WI38 (cell line): ENCODE data around the gene TADA2A.
A peak's percentile ranks its signal among the peaks of the same experiment; 100 is the strongest.
"Not testable (repeated sequence)": the region's sequence is repeated elsewhere in the genome, so short reads cannot be mapped to it uniquely, and the experiment has no call there.

Source experiments
- H3K4me3 ChIP-seq: 2 replicates; pipeline ENCODE4 v1.5.1; 2011; ENCODE audit warnings: low read depth, mild to moderate bottlenecking, control low read depth, low read length
- TF ChIP-seq, protein P1 (sequence below): IDR thresholded peaks from 2 replicates; pipeline ENCODE4 v1.5.1; 2012; ENCODE audit warnings: low read depth, mild to moderate bottlenecking, control low read depth, low read length

TADA2A gene

GRCh38 chr17:37400505-37400904 is 6.2 kb upstream of the TADA2A start:
- TF ChIP-seq, protein P1, sequence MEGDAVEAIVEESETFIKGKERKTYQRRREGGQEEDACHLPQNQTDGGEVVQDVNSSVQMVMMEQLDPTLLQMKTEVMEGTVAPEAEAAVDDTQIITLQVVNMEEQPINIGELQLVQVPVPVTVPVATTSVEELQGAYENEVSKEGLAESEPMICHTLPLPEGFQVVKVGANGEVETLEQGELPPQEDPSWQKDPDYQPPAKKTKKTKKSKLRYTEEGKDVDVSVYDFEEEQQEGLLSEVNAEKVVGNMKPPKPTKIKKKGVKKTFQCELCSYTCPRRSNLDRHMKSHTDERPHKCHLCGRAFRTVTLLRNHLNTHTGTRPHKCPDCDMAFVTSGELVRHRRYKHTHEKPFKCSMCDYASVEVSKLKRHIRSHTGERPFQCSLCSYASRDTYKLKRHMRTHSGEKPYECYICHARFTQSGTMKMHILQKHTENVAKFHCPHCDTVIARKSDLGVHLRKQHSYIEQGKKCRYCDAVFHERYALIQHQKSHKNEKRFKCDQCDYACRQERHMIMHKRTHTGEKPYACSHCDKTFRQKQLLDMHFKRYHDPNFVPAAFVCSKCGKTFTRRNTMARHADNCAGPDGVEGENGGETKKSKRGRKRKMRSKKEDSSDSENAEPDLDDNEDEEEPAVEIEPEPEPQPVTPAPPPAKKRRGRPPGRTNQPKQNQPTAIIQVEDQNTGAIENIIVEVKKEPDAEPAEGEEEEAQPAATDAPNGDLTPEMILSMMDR = no peak
- H3K4me3 ChIP-seq = no peak overlapping the region

DNA sequence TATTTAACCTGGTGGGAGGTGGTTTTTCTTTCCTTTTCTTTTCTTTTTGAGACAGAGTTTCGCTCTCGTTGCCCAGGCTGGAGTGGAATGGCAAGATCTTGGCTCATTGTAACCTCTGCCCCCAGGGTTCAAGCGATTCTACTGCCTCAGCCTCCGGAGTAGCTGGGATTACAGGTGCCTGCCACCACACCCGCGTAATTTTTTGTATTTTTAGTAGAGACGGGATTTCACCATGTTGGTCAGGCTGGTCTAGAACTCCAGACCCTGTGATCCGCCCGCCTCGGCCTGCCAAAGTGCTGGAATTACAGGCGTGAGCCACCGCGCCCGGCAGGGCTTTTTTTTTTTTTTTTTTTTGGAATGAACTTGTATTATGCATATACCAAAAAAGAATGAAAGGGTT is 1.2 kb upstream of the TADA2A start:
- H3K4me3 ChIP-seq = peak overlapping the region; percentile 86

- peak overlapping the region; percentile 86 for H3K4me3 ChIP-seq
- TF ChIP-seq, protein P1 = no peak
These were observed 591 bp upstream of the TADA2A start for GRCh38 chr17:37405955-37406634.

DNA sequence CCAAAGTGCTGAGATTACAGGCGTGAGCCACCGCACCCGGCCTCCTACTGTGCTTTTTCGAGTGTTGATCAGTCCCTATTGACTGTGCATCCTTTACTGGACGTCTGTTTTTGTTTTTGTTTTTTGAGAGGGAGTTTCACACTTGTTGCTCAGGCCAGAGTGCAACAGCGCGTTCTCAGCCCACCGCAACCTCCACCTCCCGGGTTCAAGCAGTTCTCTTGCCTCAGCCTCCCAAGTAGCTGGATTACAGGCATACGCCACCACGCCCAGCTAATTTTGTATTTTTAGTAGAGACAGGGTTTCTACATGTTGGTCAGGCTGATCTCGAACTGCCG is 1.4 kb downstream of the TADA2A start:
- H3K4me3 ChIP-seq = not testable (repeated sequence)

DNA sequence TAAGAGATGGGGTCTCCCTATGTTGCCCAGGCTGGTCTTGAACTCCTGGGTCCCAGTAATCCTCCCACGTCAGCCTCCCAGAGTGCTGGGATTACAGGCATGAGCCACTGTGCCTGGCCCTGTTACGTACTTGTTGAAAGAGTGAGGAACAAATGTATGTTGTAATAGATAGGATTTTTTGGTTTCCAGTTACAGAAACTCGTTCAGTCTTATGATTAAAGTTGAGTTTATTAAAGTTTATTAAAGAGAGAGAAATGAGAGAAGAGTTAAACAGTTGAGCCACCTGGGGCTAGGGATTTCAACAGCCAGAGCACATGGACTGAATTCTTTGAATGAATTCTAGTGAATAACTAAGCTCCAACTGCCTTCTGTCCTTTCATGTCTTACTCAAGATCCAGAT is 3.7 kb downstream of the TADA2A start:
- H3K4me3 ChIP-seq = no peak overlapping the region
- TF ChIP-seq, protein P1 = no peak

DNA sequence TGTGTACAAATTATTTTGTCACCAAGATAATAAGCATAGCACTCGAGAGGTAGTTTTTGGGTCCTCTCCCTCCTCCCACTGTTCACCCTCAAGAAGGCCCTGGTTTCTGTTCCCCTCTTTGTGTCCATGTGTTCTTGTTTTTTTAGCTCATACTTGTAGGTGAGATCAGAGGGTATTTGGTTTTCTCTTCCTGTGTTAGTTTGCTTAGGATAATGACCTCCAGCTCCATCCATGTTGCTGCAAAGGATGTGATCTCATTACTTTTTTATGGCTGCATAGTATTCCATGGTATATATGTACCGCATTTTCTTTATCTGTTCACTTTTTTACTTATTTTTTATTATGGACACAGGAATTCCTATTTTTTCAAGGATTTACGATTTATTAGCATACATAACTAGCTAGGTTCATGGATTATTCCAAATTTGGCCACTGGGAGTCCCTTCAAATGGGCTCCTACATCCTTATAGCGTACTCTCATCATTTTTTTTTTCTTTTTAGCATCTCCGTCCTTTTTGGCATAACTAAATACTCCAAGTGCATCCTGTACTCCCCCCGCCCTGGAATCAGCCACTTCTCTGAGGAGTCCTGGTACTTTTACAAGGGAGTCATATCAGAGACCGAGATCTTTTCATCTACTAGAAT is 7.3 kb downstream of the TADA2A start:
- TF ChIP-seq, protein P1 = 0 out of 2 replicates have a peak, but pooled peaks have one; percentile 12
- H3K4me3 ChIP-seq = no peak overlapping the region

- TF ChIP-seq, protein P1 = no peak
- no peak overlapping the region for H3K4me3 ChIP-seq
These were observed 11.2 kb downstream of the TADA2A start for GRCh38 chr17:37417852-37418251.

- TF ChIP-seq, protein P1 = no peak
These were observed 16.4 kb downstream of the TADA2A start for GRCh38 chr17:37422971-37423625.

More at GRCh38 chr17:37422971-37423625, 16.4 kb downstream of the TADA2A start:
- H3K4me3 ChIP-seq = no peak overlapping the region
